Inferior parietal cortex (tissue), 1 donor: ENCODE results near the gene DAGLA.
"Not testable (repeated sequence)": the region's sequence is repeated elsewhere in the genome, so short reads cannot be mapped to it uniquely, and the experiment has no call there.

Source experiments
- DNase-seq: peaks from one replicate; pipeline ENCODE4 v3.0.0-alpha.2; 2016; ENCODE audit errors: extremely low spot score

DAGLA gene

DNA sequence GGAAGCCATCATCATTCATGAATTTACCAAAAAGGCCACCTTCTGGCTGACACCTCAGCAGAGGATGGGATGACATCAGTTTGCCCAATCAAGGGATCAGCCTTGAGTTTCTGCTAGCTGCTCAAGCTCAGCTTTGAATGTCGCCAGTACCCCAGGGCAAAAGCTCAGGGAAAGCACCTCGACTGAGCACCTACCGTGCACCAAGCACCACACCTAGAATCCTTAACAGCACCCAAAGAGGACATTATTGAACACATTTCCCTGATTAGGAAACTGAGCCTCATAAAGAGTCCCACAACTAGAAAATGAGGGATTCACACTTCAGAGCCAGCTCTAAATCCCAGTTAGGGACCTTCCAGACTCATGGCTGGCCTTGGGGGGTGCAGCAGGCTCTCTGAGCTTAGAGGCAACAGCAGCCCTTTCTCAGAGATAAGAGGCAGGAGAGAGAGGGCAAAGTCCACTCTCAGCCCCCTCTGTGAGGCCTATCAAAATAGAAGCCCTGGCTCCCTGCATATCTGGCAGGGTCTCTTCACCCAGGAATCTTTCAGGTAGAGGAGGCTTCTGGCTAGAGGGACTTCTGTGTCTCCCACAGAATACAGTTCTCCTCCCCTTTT lies 13.4 kb upstream of the DAGLA start:
- no peak for DNase-seq

DNA sequence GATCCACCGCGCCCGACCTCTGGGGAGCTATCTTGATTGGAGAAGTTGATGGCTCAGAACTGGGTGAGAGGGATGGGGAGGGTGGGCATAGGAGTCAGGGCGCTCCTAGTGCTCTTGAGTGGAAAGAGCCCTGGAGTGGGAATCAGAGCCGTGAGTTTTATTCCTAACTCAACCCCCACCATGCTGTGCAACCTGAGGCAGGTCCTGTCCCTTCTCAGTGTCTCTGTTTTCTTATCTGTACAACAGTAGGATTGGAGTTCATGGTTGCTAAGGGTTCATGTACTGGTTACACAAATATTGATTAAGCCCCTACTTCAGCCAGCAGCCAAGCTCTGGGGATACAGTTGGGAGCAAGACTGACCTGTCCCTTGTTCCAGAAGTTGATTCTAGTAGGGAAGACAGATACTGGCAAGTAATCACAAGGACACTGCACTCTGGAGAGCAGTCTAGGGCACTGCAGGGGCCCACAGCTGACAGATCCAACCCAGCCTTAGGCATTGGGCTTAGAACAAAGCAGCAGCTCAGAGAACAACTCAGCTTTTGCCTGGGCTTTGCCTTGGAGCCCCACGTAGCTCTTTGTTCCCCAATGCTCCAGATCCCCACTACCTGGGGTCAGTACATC lies 12.4 kb upstream of the DAGLA start:
- DNase-seq, result no peak

DNA sequence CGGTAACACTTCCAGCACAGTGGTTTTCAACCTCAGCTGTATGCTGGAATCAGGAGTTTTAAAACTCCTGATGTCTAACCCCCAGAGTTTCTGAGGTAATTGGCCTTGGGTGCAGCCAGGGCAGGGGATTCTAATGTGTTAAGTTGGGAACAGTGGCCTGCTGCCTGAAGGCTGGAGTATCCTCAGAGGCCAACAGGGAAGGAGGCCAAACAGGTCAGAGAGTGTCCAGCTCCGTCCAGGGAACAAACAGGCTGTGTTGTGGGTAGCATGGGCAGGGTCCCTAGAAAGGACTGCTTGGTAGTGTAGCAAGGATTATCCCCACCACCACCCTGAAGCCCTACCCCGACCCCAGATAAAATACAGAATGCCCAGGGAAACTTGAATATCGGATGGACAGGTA lies 10.8 kb upstream of the DAGLA start:
- DNase-seq, result no peak

DNA sequence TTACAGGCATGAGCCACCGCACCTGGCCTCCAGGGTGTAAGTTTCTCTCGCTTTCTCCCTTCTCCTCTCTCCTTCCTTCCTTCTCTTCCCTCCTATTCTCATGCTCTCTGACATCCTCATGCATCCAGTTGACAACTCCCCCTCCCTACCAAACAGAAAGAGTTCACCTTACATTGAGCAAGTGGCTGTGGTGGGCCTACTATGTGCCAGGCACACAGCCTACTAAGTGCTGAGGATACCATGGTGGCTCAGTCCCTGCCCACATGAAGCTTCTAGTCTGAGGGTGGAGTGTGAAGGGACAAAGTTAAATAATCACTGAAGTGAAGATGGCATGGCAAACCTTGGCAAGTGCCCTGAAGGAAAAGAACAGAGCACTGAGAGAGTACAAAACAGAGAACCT lies 9.6 kb upstream of the DAGLA start:
- no peak for DNase-seq

DNA sequence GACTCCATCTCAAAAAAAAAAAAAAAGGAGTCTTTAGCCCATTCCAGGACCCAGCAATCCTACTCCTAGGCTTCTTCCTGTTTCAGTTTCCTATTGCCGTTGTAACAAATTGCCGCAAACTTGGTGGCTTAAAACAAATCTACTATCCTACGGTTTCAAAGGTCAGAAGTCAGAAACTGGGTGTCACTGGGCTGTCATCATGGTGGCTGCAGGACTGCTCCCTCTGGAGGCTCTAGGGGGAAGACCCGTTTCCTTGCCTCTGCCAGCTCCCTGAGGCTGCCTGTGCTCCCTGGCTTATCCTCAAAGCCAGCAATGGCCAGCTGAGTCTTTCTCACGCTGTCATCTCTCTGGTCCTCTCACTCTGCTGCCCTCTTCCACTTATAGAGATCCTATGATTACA lies 8.7 kb upstream of the DAGLA start:
- DNase-seq, result no peak

DNA sequence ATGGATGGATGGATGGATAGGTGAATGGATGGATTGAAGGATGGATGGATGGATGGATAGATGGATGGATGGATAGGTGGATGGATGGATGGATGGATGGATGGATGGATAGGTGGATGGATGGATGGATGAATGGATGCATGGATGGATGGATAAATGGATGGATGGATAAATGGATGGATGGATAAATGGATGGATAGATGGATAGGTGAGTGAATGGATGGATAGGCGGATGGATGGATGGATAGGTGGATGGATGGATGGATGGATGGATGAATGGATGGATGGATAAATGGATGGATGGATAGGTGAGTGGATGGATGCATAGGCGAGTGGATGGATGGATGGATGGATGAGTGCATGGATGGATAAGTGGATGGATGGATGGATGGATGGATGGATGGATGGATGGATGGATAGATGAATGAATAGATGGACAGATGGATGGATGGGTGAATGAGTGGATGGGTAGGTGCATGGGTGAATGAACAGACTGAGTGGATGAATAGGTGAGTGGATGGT lies 6.2 kb upstream of the DAGLA start:
- DNase-seq, result not testable (repeated sequence)

DNA sequence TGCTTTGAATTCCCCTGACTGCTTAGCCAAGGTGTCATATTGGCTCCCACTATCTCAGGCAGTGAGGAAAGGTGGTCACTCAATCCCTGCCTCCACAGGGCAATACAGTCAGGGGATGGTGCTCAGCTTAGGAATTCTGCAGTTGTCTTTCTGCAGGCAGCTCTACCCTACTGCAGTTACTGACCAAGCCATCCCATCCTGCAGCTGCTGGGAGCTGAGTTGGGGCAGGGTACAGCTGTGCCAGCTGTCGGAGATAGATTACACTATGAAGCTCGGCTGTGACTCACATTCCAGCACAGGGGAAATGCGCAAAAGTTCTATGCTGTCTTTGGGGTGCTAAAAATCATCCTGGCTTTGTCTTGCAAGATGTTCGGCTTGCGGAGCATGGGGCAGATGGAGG lies 4.4 kb upstream of the DAGLA start:
- DNase-seq, result no peak

DNA sequence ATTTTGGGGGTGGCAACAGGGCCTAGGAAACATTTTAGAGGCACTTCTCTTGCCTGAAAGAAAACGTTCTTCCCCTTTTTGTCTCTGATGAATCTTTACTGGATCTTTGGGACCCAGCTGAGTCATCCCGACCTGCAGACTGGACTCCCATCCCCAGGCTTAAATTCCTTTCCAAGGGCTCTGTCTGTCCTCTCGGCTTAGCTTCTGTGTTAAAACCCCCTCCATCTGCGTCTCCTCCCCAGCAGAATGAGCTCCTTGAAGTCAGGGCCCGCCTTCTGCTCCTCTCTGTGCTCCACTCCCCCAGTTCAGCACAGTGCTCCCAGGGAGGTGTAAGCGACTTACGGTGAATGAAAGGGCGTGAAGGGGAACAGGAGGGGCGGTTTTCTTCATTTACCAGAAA lies 895 bp upstream of the DAGLA start:
- DNase-seq, result no peak

DNA sequence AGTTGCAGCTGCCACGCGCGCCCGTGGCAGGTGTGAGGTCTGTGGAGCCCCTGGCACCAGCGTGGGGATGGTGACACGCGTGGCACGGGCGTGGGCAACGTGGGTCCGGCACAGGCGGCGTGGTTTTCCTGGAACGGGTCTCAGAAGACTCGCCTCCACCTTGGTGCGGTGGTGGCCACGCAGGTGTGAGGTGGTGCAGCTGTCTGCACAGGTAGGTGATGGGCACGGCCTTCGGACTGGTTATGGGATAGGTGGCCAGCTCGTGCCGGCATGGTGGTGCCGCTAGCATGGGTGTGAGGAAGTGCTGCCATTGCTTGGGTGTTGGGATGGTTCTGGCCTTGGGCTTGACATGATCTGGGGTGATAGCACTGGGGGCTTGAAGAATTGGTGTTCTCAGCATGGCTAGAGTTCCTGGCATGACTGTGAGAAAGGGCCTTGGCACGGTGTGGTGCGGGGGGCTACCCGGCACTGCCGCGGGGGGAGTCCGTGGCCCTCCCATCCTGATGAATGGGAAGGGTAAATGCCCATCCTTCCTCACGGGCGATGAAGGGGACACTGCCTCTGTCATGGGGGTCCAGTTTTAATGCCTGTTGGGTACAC lies 531 bp downstream of the DAGLA start:
- no peak for DNase-seq

DNA sequence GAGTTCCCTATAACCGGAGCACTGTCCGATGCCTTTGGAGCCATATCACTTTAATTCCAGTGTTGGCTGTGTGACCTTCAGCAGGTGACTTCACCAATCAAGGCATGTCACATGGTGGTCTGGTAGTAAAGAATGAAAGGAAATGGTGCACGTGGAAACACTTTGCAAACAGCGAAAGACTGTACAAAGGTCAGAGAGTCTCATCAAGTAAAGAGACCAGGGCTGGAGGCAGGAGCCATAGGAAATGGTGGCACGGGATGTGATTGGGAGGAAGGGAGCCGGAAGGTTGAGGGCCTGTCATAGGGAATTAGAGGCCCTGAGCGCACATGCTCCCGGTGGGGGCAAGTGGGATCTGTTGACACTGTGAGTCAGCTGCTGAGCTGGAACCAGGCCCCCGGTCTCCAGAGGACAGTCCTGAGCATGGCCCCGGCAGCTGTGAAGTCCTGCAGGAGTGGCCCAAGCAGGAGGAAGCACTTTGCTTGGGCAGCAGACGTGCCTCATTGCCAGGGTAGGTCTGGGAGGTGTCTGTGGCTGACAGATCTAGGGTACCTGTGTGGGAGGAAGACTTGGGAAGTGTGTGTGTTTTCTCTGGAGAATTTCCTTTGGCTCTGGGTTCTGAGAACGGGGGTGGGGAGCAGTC lies 2.0 kb downstream of the DAGLA start:
- no peak for DNase-seq

DNA sequence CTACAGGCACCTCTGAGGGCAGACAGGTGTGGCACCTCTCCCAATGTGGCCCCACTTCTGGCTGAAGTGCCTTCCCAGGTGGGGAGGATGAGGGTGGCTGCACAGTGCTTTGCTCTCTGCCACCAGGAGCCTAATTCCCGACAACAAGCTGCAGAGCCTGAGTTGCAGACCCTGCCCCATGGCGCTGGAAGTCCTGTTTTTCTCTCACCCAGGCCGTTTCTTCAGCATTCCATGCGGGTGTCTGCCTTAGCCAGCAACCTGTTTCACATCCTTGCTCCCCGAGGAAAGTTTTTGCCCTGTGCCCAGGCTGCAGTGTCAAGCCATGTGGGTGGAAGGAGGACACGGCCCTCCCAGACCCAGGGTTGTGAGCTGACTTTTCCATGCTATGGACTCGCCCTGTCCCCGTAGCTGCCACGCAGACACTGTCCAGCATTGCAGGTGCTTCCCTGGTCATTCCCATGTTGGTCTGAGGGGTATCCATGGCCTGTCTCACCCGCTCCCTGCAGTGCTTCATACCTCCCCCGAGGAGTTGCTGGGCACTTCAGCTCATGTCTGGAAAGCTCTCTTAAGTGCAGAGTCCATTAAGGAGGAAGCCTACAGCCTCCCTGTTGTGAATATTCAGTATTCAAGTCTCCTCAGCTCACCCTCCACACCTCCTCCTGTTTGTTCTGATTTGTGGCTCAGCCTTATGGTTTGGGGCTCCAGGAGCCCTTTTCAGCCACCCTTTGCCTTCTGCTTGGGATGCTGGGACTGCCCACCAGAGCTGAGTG lies 2.9 kb downstream of the DAGLA start:
- DNase-seq, result no peak

DNA sequence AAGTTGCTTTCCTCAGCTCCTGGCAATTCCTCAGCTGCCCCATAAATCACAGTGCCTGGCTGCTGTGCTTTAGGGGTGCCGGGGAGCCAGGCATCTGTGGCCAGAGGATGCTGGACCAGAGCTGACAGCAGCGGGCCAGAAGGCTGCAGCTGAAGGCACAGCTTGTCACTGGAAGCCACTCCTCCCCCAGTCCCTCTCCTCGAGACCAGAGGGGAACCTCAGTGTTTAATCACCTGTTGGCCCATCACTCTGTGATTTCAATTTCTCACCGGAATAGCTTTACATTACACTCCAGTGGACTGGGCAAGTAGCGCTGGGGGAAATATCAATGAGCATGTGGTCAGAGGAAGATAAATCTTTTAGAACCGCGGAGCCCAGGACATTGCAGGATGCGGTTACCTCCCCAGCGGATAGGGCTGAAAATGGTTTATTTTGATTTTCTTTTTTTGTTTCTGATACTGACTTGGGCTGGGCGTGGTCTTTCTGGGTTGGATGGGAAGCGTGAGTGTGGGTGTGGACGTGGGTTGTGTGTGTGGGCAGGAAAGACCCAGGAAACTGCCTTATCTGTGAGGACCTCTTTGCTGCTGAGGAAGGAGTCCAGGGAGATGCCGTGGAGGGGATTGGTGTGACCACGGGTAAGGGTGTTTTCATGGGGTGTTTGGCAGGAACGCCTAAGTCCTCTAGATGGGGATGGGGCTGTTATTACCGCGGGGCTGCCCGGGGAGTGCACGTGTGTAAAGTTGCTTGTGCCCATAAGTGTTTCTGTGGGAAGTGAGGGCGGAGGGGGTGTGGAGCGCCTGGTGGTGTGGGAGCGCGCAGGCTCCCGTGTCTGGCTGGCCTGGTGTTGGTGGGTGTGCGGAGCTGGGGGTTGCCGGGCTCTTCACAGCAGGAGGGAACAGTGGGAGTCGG lies 4.0 kb downstream of the DAGLA start:
- no peak for DNase-seq

DNA sequence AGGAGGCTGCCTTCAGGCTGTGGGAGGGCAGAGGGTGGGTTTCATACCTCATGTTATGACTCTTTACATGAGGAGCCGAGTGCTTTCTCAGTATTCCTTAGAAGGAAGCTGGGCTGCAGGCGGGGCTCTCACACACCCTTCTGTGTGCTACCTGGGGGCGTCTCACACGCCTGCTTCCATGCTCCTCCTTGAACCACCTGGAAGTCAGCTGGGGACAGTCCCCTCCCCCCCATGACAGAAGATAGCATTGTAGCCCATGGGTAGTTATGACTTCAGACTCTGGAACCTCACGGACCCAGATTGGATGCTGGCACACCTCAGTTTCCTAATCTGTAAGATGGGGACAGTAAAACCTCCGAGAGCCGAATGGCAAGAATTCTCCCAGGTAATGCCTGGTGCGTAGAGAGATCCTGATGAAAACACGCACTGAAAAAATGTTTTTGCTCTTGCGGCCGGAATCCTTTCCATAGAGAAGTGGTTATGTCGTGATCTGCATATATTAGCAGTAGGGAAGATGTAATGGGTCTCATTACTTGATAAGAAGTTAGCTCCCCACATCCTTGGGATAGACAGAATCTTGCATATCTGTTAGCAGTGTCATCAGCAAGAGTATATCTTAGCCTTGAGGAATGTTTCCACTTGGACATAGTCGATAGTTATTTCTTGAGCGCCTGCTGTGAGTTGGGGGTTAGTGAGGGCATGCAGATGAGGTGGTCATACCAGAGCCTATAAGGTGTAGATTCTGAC lies 4.9 kb downstream of the DAGLA start:
- no peak for DNase-seq

DNA sequence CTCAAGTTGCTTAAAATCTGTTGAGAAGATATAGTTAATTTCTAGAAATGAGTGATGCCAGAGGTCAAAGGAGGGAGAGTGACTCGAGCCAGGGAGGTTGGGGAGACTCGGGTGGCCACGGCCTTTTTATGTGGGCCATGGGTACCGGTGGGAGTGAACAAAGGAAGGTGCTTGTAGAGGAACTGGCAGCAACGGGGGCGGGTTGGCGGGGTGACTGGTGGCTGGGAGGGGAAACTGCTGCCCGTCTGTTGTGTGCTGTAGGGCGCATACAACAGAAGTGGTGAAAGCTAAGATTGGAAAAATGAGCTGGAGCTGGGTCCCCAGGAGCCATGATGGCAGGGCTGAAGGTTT lies 5.4 kb downstream of the DAGLA start:
- no peak for DNase-seq

DNA sequence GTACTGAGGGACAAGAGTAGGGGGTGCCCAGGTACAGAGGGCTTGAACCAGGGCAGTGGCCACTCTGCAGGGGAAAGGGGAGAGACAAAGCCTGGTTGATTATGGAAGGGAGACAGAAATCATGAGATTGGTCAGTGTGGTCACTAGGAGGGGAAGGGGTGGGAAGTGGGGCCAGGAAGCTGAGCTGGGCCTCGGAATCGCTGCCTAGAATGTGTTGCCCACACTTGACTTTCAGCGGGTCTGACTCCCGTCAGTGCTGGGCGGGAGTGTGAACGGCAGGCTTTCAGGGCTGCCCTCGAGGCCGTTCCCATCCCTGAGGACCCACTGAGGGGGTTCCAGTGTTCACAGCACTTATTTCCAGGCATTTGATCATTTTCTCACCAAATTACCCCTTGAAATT lies 5.9 kb downstream of the DAGLA start:
- DNase-seq, result no peak

DNA sequence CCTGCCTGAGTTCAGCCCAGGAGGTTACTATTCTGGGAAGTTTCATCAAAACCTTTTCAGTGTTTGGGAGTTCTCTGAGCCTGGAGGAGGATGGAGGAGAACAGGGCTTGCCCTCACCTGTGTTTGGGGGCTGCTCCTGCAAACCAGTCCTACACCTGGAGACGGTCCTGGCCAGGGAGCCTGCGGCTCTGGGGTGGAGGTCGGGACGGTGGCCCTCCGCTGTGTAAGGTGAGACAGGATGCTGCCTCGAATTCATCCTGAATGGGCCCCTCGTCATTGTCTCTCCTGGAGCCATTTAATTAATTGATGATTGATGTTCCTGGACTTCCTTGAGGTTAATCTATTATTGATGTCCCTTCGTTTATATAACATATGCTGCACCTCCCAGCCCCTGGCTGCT lies 6.3 kb downstream of the DAGLA start:
- no peak for DNase-seq

DNA sequence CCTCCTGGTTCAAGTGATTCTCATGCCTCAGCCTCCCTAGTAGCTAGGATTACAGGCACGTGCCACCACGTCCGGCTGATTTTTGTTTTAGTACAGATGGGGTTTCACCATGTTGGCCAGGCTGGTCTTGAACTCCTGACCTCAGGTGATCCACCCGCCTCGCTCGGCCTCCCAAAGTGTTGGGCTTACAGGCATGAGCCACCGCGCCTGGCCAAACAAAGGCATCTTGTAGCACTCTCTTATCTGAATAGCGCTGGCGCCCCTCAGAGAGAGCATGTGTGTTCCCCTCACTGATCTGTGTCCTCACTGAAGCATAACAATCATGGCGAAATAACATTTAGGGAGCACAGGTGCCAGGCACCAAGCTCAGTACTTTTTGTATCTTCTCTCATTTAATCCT lies 7.2 kb downstream of the DAGLA start:
- DNase-seq, result no peak

DNA sequence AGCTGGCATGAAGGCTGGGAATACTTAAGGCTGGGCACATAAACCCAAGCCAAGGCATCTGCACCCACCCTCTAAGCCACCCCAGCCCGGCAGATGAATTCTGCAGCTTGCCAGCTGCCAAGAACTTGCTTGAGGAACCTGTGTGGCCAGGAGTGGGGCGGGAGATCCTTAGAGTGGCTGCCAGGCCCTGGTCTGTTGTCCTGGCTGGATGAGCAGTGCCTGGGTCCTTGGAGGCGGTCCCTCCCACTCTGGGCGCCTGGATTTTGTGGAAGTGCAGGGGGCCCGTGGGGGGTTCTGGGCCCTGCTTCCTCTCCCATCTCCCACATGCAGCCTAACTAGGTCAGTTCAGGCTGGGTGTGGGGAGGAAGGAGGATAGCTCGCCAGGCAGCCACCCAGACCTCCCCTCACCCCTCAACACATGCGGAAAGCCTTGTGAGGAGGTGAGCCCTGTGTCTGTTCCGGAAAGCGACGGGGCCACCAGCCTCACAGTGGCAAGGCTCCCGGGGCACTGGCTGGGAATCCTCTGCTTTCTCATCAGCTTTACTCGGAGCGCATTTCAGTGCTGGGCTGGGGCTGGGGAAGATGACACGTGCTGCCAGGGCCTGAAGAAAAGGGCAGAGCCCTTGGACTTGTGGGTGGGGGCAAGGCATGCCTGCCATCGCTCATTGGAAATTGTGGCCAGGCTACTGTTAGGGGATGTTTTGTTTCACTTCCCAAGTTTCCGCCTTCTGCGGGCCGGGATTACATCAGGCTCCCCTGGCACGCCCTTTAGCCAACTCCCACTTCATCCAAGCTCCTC lies 8.4 kb downstream of the DAGLA start:
- no peak for DNase-seq

DNA sequence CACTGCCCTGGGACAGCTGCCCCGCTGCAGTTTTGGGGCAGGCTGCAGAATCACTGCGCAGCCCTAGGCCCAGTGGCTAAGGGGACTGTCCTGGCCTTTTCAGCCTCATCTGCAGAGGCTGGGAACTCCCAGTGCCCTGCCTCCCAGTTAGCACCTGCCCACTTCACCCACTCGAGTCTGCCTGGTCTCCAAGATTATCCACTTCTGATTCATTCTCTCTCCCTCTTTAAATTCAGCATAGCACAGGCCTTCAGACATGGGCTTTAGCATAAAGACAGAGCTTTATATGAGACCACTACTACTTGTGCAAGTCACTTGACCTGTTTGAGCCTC lies 8.9 kb downstream of the DAGLA start:
- no peak for DNase-seq
